Measurements from ENCODE around the gene SLC8A1. TPM values are rescaled to one million over a fixed set of nuclear protein-coding genes. Genes with fewer than 3 reads are reported as not detected.
A peak's percentile ranks its signal among the peaks of the same experiment; 100 is the strongest.

SLC8A1 gene
- total RNA-seq: 1 to 10 TPM; 1.3 to 3.8 (median 2.4) TPM

- DNase-seq: no peak
- in situ Hi-C loops (cut with MboI; ENCODE audit: low sequenced_read_pairs in 4 of 4): no loop called here
- no peaks in the 10 kb centered on the region for H3K4me1 ChIP-seq
Observed at GRCh38 chr2:40451918-40452605, at the start of gene SLC8A1. TSS of gene SLC8A1 (minus strand) at chr2:40452090.

DNA sequence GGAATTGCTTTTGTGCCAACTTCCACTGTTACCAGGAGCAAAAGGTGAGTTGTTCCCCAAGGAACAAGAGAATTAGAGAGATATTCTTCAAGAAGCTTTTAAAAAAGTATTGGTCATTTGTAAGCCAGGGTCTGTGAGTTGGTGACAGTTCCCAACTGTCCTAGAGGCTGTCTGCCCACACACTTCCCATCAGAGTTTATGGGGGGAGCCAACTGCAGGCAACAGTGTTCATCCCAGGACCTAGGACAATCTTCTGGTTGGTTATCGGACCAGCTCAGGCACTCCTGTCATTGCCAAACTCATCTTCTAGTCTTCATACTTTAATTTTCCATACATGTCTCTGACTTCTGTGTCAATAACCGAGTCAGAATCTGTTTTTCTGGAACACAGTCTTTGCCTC is 47.5 kb upstream of the SLC8A1 start:
- in situ Hi-C loops (cut with MboI; ENCODE audit: low sequenced_read_pairs in 4 of 4): no loop called here
- DNase-seq (no peak), ATAC-seq (no peak)
- Histone ChIP-seq H3K27ac (no peak overlapping the region), H3K27me3 (no peaks in the 10 kb centered on the region), H3K9me3 (no peaks in the 10 kb centered on the region), H3K4me1 (no peaks in the 10 kb centered on the region), H3K36me3 (no peaks in the 10 kb centered on the region), H3K4me3 (no peak overlapping the region)
- intact Hi-C loops (cut with DNase I; ENCODE audit: low total_unique reads): no loop called here
- TF ChIP-seq, protein P1, sequence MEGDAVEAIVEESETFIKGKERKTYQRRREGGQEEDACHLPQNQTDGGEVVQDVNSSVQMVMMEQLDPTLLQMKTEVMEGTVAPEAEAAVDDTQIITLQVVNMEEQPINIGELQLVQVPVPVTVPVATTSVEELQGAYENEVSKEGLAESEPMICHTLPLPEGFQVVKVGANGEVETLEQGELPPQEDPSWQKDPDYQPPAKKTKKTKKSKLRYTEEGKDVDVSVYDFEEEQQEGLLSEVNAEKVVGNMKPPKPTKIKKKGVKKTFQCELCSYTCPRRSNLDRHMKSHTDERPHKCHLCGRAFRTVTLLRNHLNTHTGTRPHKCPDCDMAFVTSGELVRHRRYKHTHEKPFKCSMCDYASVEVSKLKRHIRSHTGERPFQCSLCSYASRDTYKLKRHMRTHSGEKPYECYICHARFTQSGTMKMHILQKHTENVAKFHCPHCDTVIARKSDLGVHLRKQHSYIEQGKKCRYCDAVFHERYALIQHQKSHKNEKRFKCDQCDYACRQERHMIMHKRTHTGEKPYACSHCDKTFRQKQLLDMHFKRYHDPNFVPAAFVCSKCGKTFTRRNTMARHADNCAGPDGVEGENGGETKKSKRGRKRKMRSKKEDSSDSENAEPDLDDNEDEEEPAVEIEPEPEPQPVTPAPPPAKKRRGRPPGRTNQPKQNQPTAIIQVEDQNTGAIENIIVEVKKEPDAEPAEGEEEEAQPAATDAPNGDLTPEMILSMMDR (IDR thresholded peaks at IDR 0.05 in 4 of 5, conservative IDR thresholded peaks at IDR 0.05 in 1 of 5): no peak
- no peak for TF ChIP-seq POLR2A (IDR thresholded peaks at IDR 0.05)

More at GRCh38 chr2:40451918-40452605, at the start of gene SLC8A1:
- Histone ChIP-seq H3K36me3 (no peaks in the 10 kb centered on the region), H3K27ac (peak within 1 kb of the TSS in 3 of 4 donors; percentile 7 to 41 (median 18)), H3K4me3 (peak within 1 kb of the TSS; percentile 45 to 52 (median 51)), H3K27me3 (peaks cover 7 to 16% (median 9%) of the 10 kb centered on the region in 3 donors), H3K9me3 (no peaks in the 10 kb centered on the region)
- TF ChIP-seq POLR2A (IDR thresholded peaks at IDR 0.05): no peak
- TF ChIP-seq, protein P1 (IDR thresholded peaks at IDR 0.05 in 4 of 5, conservative IDR thresholded peaks at IDR 0.05 in 1 of 5): no peak
- intact Hi-C loops (cut with DNase I; ENCODE audit: low total_unique reads): no loop called here
- peak in 1 of 2 donors; percentile 11 for ATAC-seq

DNA sequence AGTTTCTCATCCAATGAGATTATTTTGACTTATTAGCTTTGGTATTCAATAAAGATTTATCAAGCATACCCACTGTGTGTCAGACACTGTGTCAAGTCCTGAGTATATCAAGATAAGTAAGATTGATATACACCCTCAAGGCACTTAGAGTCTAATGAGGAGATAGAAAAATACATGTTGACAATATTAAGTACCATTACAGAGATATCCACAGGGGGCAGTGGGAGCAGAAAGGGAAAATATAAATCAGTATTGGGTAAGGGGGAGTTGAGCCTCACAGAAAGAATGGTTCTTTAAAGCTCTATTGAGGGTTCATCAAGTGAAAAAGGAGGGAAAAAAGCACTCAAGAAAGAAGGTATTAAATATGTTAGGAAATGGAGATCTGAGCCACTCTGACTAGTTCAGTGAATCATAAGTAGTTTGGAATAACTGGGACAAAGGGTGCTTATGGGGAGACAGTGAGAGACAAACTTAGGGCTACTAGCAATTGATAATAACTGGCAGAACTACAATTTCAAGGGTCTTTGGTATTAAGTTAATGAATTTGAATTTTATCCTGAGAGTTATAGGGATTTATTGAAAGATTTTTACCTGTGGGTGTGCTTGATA is 45.5 kb upstream of the SLC8A1 start:
- H3K36me3 ChIP-seq: no peaks in the 10 kb centered on the region
- DNase-seq (no peak), ATAC-seq (no peak)
- in situ Hi-C loops (cut with MboI; ENCODE audit: low sequenced_read_pairs in 4 of 4) (no loop called here), intact Hi-C loops (cut with DNase I; ENCODE audit: low total_unique reads) (no loop called here)
- H3K4me3 ChIP-seq: no peak overlapping the region
- TF ChIP-seq, protein P1 (IDR thresholded peaks at IDR 0.05 in 4 of 5, conservative IDR thresholded peaks at IDR 0.05 in 1 of 5): no peak
- no peak for TF ChIP-seq POLR2A (IDR thresholded peaks at IDR 0.05)
- H3K4me1 ChIP-seq: no peaks in the 10 kb centered on the region
- H3K27me3 ChIP-seq: no peaks in the 10 kb centered on the region
- H3K27ac ChIP-seq: no peak overlapping the region
- H3K9me3 ChIP-seq: no peaks in the 10 kb centered on the region

DNA sequence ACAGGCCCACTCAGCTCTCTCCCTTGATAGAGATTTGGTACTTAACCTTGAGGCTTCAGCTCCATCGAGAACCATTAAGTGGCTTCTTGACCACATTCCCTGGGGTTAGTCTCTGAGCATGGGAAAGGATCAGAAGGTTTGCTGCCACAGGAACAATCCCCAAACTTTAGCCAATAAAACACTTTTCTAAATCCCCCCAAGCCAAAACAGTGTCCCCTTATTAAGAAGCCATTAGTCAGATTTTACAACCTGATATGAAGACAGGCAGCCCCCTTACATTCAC is 37.7 kb upstream of the SLC8A1 start:
- in situ Hi-C loops (cut with MboI; ENCODE audit: low sequenced_read_pairs in 4 of 4): no loop called here
- Histone ChIP-seq H3K9me3 (no peaks in the 10 kb centered on the region), H3K36me3 (no peaks in the 10 kb centered on the region), H3K4me1 (no peaks in the 10 kb centered on the region), H3K4me3 (peak overlapping the region; percentile 40 to 56 (median 44)), H3K27me3 (no peaks in the 10 kb centered on the region), H3K27ac (peak overlapping the region; percentile 1 to 39 (median 22))
- DNase-seq: no peak
- intact Hi-C loops (cut with DNase I; ENCODE audit: low total_unique reads): no loop called here
- TF ChIP-seq, protein P1 (IDR thresholded peaks at IDR 0.05 in 4 of 5, conservative IDR thresholded peaks at IDR 0.05 in 1 of 5): no peak
- no peak for TF ChIP-seq POLR2A (IDR thresholded peaks at IDR 0.05)
- no peak for ATAC-seq
